Progenitor cell of endocrine pancreas (in vitro differentiated cells): ENCODE data around the gene IPO9. TPM values are rescaled to one million over a fixed set of nuclear protein-coding genes. Genes with fewer than 3 reads are reported as not detected.

ENCODE experiments used
- DNase-seq: peaks from one replicate; pipeline ENCODE4 v3.0.0; 2021; ENCODE audit warnings: low spot score; ENCODE audit not compliant: unreplicated experiment
- H3K27ac Mint-ChIP-seq: 2 replicates; pipeline ENCODE4 v1.8.0; 2021; ENCODE audit warnings: mild to moderate bottlenecking, moderate library complexity, mixed read lengths
- H3K27me3 Mint-ChIP-seq: 2 replicates; pipeline ENCODE4 v1.8.0; 2021; ENCODE audit warnings: mixed read lengths
- H3K36me3 Mint-ChIP-seq: 2 replicates; pipeline ENCODE4 v1.8.0; 2022; ENCODE audit warnings: mixed read lengths; ENCODE audit not compliant: insufficient read depth
- H3K4me1 Mint-ChIP-seq: 2 replicates; pipeline ENCODE4 v1.8.0; 2021; ENCODE audit warnings: low read depth, mixed read lengths
- H3K4me3 Mint-ChIP-seq: 2 replicates; pipeline ENCODE4 v1.8.0; 2021; ENCODE audit warnings: low read depth, mild to moderate bottlenecking, moderate library complexity, mixed read lengths
- H3K9me3 Mint-ChIP-seq: 2 replicates; pipeline ENCODE4 v1.8.0; 2021; ENCODE audit warnings: low read depth, mixed read lengths
- CTCF ChIP-seq: fragments of 200-600 bp; sonication (generic); IDR thresholded peaks from one replicate; pipeline ENCODE4 v1.5.0; 2021; ENCODE audit warnings: antibody characterized with exemption, mild to moderate bottlenecking; ENCODE audit not compliant: unreplicated experiment
- total RNA-seq: library from RNA; stranded (reverse); gene quantifications from 2 replicates; pipeline ENCODE4 v1.2.1, GENCODE V29; 2021

IPO9 gene
- total RNA-seq, 1 donor from 2014 or later, result 99.8 TPM

GRCh38 chr1:201861448-201861847, 32.5 kb downstream of the IPO9 start:
- no peak overlapping the region for H3K4me3 Mint-ChIP-seq
- no peak for DNase-seq
- H3K9me3 Mint-ChIP-seq, result no peaks in the 10 kb centered on the region
- no peaks in the 10 kb centered on the region for H3K4me1 Mint-ChIP-seq
- no peaks in the 10 kb centered on the region for H3K27me3 Mint-ChIP-seq
- peaks cover 26% of the 10 kb centered on the region for H3K36me3 Mint-ChIP-seq
- TF ChIP-seq CTCF, result no peak
- H3K27ac Mint-ChIP-seq, result peak overlapping the region; percentile 9

- H3K4me3 Mint-ChIP-seq, result no peak overlapping the region
- no peak for DNase-seq
- H3K27me3 Mint-ChIP-seq, result no peaks in the 10 kb centered on the region
- no peak for TF ChIP-seq CTCF
- H3K36me3 Mint-ChIP-seq, result peaks cover 41% of the 10 kb centered on the region
- H3K4me1 Mint-ChIP-seq, result no peaks in the 10 kb centered on the region
- H3K27ac Mint-ChIP-seq, result no peak overlapping the region
- no peaks in the 10 kb centered on the region for H3K9me3 Mint-ChIP-seq
These were observed 41.4 kb downstream of the IPO9 start for GRCh38 chr1:201870397-201870796.

GRCh38 chr1:201874672-201875071, 45.7 kb downstream of the IPO9 start:
- Mint-ChIP-seq H3K9me3 (no peaks in the 10 kb centered on the region), H3K36me3 (peaks cover 39% of the 10 kb centered on the region), H3K4me1 (peaks cover 1% of the 10 kb centered on the region), H3K4me3 (no peak overlapping the region), H3K27me3 (no peaks in the 10 kb centered on the region), H3K27ac (peak overlapping the region; percentile 78)
- DNase-seq, result no peak
- TF ChIP-seq CTCF, result no peak

- H3K4me1 Mint-ChIP-seq, result peaks cover 1% of the 10 kb centered on the region
- no peak overlapping the region for H3K27ac Mint-ChIP-seq
- no peak for DNase-seq
- H3K27me3 Mint-ChIP-seq, result no peaks in the 10 kb centered on the region
- no peak overlapping the region for H3K4me3 Mint-ChIP-seq
- peak; percentile 37 for TF ChIP-seq CTCF
- H3K9me3 Mint-ChIP-seq, result no peaks in the 10 kb centered on the region
- H3K36me3 Mint-ChIP-seq, result peaks cover 30% of the 10 kb centered on the region
These were observed 47.3 kb downstream of the IPO9 start for GRCh38 chr1:201876148-201876818.

- H3K36me3 Mint-ChIP-seq, result peaks cover 19% of the 10 kb centered on the region
- peak; percentile 65 for TF ChIP-seq CTCF
- no peaks in the 10 kb centered on the region for H3K9me3 Mint-ChIP-seq
- no peak overlapping the region for H3K4me3 Mint-ChIP-seq
- H3K27me3 Mint-ChIP-seq, result no peaks in the 10 kb centered on the region
- peak overlapping the region; percentile 24 for H3K27ac Mint-ChIP-seq
- H3K4me1 Mint-ChIP-seq, result peaks cover 4% of the 10 kb centered on the region
- no peak for DNase-seq
These were observed 49.0 kb downstream of the IPO9 start for GRCh38 chr1:201877877-201878401.
